IPS DF 19.7 (cell line): ENCODE results near the gene EFNB3.

Source experiments
- DNase-seq: peaks from one replicate; pipeline ENCODE4 v3.0.0-alpha.2; 2013; ENCODE audit warnings: low read depth, low spot score

The EFNB3 gene

GRCh38 chr17:7704601-7705268 is at the start of gene EFNB3:
Gene EFNB3 (plus strand): TSS chr17:7705202. CDS start chr17:7705599, 397 bp downstream.
- DNase-seq, result no peak

GRCh38 chr17:7655541-7655840 is 49.5 kb upstream of the EFNB3 start:
- DNase-seq, result no peak

- DNase-seq, result peak; percentile 93
Measured at GRCh38 chr17:7656958-7657609, 47.9 kb upstream of the EFNB3 start.

GRCh38 chr17:7667656-7668406 is 37.2 kb upstream of the EFNB3 start:
- no peak for DNase-seq

GRCh38 chr17:7668482-7668881 is 36.5 kb upstream of the EFNB3 start:
- no peak for DNase-seq

- DNase-seq, result no peak
Measured at GRCh38 chr17:7673239-7673638, 31.8 kb upstream of the EFNB3 start.

GRCh38 chr17:7674934-7675333 is 30.1 kb upstream of the EFNB3 start:
- no peak for DNase-seq

- no peak for DNase-seq
Measured at GRCh38 chr17:7676533-7676932, 28.5 kb upstream of the EFNB3 start.

- DNase-seq, result no peak
Measured at GRCh38 chr17:7677388-7678067, 27.5 kb upstream of the EFNB3 start.

- no peak for DNase-seq
Measured at GRCh38 chr17:7684851-7685532, 20.0 kb upstream of the EFNB3 start.

GRCh38 chr17:7685533-7686221 is 19.3 kb upstream of the EFNB3 start:
- DNase-seq, result no peak

GRCh38 chr17:7686222-7687071 is 18.6 kb upstream of the EFNB3 start:
- no peak for DNase-seq

GRCh38 chr17:7687072-7687907 is 17.7 kb upstream of the EFNB3 start, which contains the start of gene TP53:
Gene TP53 (minus strand): TSS chr17:7687490. CDS start chr17:7676594, 10,896 bp downstream.
- DNase-seq, result peak; percentile 91

GRCh38 chr17:7687908-7688807 is 16.8 kb upstream of the EFNB3 start, which contains the start of gene WRAP53:
Gene WRAP53 (plus strand): TSS chr17:7688477. CDS start chr17:7688649, 172 bp downstream.
- peak; percentile 98 for DNase-seq

- DNase-seq, result no peak
Measured at GRCh38 chr17:7688808-7689316, 16.1 kb upstream of the EFNB3 start.

GRCh38 chr17:7695586-7695985 is 9.4 kb upstream of the EFNB3 start:
- DNase-seq, result no peak

GRCh38 chr17:7697828-7698588 is 7.0 kb upstream of the EFNB3 start:
- DNase-seq, result no peak
